Activated CD8-positive, alpha-beta memory T cell treated with anti-CD3 and anti-CD28 coated beads, Interleukin-2, amount 50 U/mL, for 4 hours (primary cell): ENCODE data around the gene PNMA6E.
"Not testable (repeated sequence)": the region's sequence is repeated elsewhere in the genome, so short reads cannot be mapped to it uniquely, and the experiment has no call there.

ENCODE experiments used
- DNase-seq: peaks from one replicate; pipeline ENCODE4 v3.0.0-alpha.2; 2020

The PNMA6E gene

DNA sequence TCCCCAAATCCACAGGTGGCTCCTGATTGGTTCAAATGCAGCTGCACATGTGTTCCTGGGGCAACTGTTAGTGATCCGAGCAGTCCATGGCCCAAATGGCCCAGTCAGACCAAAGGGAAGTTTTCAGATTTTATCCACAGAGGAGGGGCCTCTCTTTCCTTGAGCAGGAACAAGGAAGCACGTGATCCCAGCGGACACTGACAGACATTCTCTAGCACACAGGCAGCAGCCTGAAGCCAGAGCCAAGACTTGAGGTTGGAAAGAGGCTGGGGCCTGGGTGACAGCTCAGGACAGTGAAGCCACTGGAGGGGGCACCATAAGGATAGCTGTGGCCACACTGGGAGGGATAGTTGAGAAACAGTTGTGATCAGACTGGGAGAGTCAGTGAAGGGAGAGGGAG, 6.6 kb upstream of the PNMA6E start:
- no peak for DNase-seq

DNA sequence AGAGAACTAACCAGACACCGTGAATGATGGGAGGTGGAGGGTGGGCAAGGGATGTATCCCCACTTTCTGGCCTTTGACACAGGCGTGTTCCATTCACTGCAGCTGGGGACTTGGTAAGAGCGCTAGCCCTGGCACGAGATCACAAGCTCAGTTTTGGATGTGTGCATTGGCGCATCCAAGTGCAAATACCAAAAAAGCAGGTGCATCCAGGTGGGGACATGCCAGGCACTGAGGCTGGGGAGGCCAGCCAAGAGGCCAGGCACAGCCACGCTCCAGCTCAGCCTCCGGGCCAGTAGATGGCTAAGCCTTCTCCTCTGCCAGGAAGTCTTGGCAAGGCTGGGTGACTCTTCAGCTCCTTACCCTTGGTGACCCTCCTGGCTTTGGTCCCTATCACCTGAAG, 5.8 kb upstream of the PNMA6E start:
- DNase-seq, result no peak

DNA sequence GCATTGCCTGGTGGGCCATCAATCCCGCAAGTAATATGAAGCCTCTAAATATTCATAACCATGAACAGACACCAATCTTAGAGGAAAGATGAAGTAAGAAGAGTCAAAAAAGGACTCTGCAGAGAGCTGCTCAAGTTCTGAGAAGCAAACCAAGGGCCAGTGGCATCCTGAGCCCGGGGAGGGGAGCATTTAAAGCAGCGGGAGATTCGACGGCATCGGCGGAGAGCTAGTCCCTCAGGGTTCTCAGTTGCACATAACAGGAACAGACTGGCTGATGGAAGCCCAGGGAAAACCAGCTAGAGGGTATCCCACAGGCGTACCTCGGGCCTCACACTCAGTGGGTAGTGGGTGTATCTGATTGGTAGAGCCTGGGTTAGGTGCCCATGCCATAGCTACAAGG, 4.9 kb upstream of the PNMA6E start:
- DNase-seq, result no peak

DNA sequence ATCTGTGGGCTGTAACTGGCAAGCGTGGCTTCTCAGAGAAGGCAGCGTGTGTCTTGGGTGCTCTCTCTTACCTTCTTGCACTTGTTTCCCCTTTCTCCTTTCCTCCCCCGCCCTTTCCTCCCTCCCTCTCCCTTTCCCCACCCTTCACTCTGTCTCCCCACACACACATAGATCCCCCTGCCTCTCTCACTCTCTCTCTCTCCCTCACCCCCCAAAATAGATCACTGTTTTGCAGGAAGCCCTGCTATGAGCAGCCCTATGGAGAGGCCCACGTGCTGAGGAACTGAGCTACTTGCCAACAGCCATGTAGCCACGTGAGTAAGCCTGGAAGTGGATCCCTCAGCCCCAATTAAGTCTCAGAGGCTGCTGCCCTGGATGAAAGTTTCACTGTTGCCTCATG, 4.3 kb upstream of the PNMA6E start:
- DNase-seq, result no peak

- DNase-seq, result not testable (repeated sequence)
These were observed 3.2 kb upstream of the PNMA6E start for GRCh38 chrX:153404333-153404732.

DNA sequence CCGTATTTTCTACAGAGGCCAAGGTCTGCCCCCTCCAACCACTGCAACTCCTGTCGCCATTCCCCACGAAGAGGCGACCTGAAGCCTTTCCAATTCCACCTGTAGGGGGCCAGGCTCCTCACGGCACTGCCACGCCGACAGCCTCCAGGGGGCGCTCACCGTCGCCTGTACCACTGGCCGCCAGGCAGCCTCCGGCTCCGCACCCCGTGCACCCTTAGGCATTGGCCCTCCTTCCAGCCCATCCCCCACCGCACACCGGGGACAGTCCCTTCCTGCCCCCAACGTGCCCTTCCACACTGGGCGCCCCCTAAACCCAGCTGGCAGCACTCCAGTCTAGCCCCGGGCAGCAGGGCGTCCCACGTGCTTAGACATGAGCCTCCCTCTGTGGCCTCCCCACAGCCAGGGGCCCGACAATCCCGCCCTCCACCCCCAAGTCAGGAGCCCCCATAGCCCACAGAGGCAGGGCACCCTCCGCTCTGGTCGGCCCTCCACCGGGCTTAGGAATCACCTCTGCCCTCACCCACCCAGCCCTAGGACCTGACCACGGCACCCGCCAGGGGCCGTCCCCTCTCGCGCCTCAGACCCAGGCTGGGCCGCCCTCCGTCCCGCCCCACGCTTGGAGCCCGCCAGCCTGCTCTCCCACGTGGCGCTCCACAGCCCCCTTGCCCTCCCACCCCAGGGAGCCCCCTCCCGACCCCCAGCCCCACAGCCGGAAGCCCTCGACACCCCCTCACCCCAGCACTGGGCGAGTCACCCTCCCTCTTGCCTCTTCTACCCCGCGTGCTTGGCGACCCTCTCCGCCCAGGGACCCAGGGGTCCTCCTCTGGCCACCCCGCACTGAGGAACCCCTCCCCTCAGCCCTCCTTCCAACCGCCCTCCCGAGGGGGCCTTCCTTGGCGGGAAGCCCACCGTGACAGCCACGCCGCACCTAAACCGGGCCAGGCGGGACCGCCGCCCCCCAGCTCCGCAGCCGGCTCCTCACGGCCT, 711 bp downstream of the PNMA6E start:
- DNase-seq, result peak; percentile 43

GRCh38 chrX:153398275-153398960, 2.7 kb downstream of the PNMA6E start:
- no peak for DNase-seq

- no peak for DNase-seq
These were observed 3.7 kb downstream of the PNMA6E start for GRCh38 chrX:153397256-153397960.

DNA sequence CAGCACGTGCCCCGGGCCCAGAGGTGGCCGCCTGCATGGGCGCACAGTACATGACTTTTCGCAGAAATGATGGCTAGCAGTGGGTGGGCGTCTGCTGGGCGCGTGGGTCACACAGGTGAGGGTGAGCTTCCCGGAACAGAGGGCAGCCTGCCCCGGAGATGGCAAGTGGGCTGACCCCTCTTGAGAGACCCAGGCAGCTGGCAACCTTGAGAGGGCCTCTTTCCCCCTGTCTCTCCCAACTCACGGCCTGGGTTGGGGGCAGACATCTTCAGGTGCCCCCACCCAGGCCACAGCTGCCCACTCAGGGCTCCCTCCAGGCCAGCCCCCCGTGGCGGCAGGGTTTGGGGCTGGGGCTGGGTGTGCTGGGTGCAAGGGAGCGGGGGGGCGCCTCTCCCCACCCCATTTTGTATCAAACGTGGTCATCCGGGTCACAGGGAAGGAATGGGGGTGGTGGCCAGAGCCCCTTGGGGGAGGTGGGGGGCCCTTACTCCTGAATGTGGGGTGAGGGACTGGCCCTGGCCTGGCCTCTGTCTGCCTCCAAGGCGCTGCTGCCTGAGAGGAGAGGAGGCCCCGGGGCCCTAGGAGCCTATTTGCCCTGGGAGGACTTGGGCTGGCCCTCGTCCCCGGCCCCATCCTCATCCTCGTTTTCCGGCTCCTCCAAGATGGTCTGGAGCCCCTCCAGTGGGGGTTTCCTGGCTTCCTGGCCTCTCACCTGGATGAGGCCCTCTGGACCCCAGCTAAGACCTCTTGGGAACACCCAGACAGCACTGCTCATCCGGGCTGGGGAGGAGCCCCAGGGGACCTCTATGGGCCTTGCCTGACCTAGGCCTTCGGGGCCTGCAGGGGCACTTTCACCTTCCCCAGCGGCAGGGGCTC, 4.6 kb downstream of the PNMA6E start:
- DNase-seq, result no peak

- no peak for DNase-seq
These were observed 5.4 kb downstream of the PNMA6E start for GRCh38 chrX:153395613-153396319.

- no peak for DNase-seq
These were observed 6.5 kb downstream of the PNMA6E start for GRCh38 chrX:153394612-153395011.

DNA sequence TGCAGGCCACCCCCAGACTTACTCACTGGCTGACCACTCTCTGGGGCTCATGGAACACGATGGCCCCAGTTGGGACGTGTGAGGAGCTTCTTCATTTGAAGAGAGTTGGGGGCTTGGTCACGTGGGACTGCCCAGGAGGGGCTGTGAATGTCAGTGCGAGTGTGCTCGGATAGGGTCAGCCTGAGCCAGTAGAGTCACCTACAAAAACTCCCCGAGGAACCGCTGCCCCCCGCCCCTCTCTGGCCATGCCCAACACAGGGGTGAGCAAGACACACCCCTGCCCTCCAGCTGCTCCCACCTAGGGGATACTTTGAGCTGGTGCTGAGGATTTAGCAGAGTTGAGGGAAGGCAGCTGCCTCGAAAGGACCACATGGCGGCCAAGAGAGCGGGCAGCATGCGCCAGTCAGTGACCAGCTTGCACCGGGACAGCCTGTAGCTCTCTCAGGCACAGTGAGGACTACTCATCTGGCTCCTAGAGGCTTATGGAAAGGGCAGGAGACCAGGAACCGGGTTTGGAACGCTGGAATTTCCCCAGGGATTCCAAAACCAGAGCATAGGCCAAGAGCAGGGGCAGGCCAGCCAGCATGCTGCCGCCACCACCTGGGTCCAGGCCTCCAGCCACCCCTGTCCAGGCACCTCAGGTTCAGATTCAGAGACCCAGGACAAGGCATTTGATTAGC, 8.4 kb downstream of the PNMA6E start:
- no peak for DNase-seq

DNA sequence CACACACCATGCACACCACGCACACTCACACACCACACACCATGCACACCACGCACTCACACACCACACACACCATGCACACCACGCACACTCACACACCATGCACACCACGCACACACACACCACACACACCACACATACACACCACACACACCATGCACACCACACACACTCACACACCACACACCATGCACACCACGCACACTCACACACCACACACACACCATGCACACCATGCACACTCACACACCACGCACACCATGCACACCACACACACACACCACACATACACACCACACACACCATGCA, 11.7 kb downstream of the PNMA6E start:
- DNase-seq, result not testable (repeated sequence)

GRCh38 chrX:153388722-153389459, 12.3 kb downstream of the PNMA6E start:
- no peak for DNase-seq

DNA sequence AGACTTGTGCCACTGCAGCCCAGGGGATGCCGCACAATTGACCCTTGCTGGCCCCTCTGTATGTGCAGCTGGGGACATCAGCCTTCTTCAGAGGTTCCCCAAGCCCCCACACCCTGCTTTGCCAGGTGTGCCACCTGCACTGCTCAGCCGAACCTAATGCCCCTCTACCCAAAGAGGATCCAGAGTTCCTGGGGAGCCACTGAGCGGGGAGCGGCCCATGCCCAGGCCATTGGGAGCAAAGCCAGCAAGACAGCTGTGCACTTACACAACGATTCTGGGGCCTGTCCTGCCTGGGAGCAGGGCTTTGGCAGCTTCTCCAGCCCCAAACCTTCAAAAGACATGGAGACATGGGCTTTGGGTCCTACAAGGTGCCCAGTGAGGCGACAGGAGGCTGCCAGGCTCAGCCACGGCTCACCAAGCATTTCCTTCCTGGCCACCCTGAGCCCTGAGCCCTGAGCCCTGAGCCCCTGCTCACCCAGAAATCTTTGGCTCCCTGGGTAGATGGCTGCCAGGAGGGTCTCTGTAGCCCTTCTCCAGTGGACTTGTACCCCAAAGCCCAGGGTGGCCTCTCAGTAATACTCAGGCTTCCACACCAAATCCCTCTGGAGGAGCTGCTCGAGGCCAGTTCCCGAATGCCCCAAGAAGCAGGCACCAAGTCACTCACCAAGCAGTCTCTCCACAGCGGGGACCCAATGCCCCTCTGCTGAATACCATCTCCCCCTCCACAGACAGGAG, 13.0 kb downstream of the PNMA6E start:
- no peak for DNase-seq

DNA sequence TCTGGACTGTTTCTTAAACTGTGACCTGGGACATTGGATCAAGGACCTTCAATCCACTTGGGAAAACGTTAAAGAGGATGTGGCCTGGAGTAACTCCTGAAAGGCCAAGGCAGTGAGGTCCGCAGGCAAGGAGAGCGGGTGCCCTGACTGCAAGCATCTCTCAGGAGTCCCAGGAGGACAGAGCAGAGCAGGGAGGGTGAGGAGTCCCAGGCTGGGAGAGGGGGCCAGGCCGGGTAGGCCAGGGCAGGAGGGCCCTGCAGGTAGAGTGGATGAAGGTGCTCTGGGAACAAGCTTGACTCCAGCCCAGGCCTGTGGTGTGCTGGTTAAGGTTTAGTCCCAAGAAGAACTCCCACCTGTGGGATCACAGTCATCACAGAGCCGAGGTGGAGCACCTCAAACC, 13.8 kb downstream of the PNMA6E start:
- no peak for DNase-seq

DNA sequence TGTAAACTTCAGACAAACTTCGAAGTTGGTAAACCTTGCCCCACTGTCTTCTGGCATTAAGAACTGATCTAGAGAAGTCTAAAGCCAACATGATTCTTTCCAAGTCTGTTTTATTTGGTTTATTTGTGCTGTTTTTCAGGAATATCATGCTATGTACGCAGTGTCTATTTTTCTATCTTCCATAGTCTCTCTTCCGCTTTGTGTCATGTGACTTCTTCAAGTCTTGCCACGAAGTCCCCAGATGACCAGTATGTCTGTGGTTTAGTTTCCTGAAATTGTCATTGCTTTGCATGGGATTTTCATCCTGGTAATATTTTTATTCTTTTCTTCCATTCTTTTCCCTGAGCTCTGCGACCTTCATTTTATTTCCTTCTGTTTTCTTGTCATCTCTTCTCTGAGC, 15.1 kb downstream of the PNMA6E start:
- DNase-seq, result no peak

DNA sequence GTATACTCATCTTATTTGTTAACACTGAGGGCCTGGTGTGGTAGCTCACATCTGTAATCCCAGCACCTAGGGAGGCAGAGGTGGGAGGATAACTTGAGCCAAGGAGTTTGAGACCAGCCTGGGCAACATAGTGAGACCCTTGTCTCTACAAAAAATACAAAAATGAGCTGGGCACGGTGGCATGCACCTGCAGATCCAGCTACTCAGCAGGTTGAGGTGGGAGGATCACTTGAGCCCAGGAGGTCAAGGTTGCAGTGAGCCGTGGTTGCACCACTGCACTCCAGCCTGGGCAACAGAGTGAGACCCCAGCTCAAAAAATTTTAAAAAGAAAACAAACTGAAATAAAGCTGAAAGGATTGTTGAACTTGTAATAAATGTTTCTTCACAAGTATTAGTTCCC, 16.2 kb downstream of the PNMA6E start:
- not testable (repeated sequence) for DNase-seq

GRCh38 chrX:153384390-153384789, 16.8 kb downstream of the PNMA6E start:
- DNase-seq, result no peak
